Dendritic cell treated with granulocyte-macrophage colony-stimulating factor and Interleukin-4, amounts not matched to agents 40 ng/mL and 50 ng/mL, for 4 days (primary cell): ENCODE results near the gene SLITRK5.
A peak's percentile ranks its signal among the peaks of the same experiment; 100 is the strongest.

Experiments
- H3K27ac Mint-ChIP-seq: one replicate; pipeline ENCODE4 v1.8.0; 2022; ENCODE audit warnings: mild to moderate bottlenecking, mixed read lengths
- H3K27me3 Mint-ChIP-seq: one replicate; pipeline ENCODE4 v1.8.0; 2022; ENCODE audit warnings: mild to moderate bottlenecking, mixed read lengths
- H3K36me3 Mint-ChIP-seq: one replicate; pipeline ENCODE4 v1.8.0; 2022; ENCODE audit warnings: low read depth, mixed read lengths
- H3K4me1 Mint-ChIP-seq: one replicate; pipeline ENCODE4 v1.8.0; 2022; ENCODE audit warnings: low read depth, mixed read lengths
- H3K4me3 Mint-ChIP-seq: one replicate; pipeline ENCODE4 v1.8.0; 2022; ENCODE audit warnings: mild to moderate bottlenecking, moderate library complexity, mixed read lengths
- H3K9me3 Mint-ChIP-seq: one replicate; pipeline ENCODE4 v1.8.0; 2022; ENCODE audit warnings: mixed read lengths
- intact Hi-C: fragments of 100-400 bp; cut with micrococcal nuclease; formaldehyde crosslinking; loops from one replicate; pipeline ENCODE4 v1.15.0; 2022

SLITRK5 gene

GRCh38 chr13:87671031-87671752, at the start of gene SLITRK5:
TSS of gene SLITRK5 (plus strand) at chr13:87671371. CDS start at chr13:87675389, 4,018 bp downstream.
- H3K4me1 Mint-ChIP-seq, result peaks cover 34% of the 10 kb centered on the region
- no peak within 1 kb of the TSS for H3K27ac Mint-ChIP-seq
- H3K9me3 Mint-ChIP-seq, result no peaks in the 10 kb centered on the region
- no peaks in the 10 kb centered on the region for H3K36me3 Mint-ChIP-seq
- intact Hi-C loops, result no loop called here
- H3K27me3 Mint-ChIP-seq, result peaks cover 53% of the 10 kb centered on the region
- H3K4me3 Mint-ChIP-seq, result peak within 1 kb of the TSS; percentile 65

- Mint-ChIP-seq H3K36me3 (no peaks in the 10 kb centered on the region), H3K4me3 (no peak overlapping the region), H3K27ac (no peak overlapping the region), H3K27me3 (no peaks in the 10 kb centered on the region), H3K4me1 (no peaks in the 10 kb centered on the region), H3K9me3 (peaks cover 6% of the 10 kb centered on the region)
- intact Hi-C loops, result no loop called here
Observed at GRCh38 chr13:87622971-87623370, 48.2 kb upstream of the SLITRK5 start.

GRCh38 chr13:87656306-87656705, 14.9 kb upstream of the SLITRK5 start:
- no peak overlapping the region for H3K4me3 Mint-ChIP-seq
- H3K27ac Mint-ChIP-seq, result no peak overlapping the region
- H3K4me1 Mint-ChIP-seq, result no peaks in the 10 kb centered on the region
- no peaks in the 10 kb centered on the region for H3K36me3 Mint-ChIP-seq
- intact Hi-C loops, result no loop called here
- H3K27me3 Mint-ChIP-seq, result no peaks in the 10 kb centered on the region
- H3K9me3 Mint-ChIP-seq, result no peaks in the 10 kb centered on the region

- no peak overlapping the region for H3K27ac Mint-ChIP-seq
- H3K4me1 Mint-ChIP-seq, result no peaks in the 10 kb centered on the region
- intact Hi-C loops, result no loop called here
- no peaks in the 10 kb centered on the region for H3K27me3 Mint-ChIP-seq
- H3K9me3 Mint-ChIP-seq, result no peaks in the 10 kb centered on the region
- no peak overlapping the region for H3K4me3 Mint-ChIP-seq
- H3K36me3 Mint-ChIP-seq, result no peaks in the 10 kb centered on the region
Observed at GRCh38 chr13:87661471-87661870, 9.7 kb upstream of the SLITRK5 start.

GRCh38 chr13:87666831-87667230, 4.3 kb upstream of the SLITRK5 start:
- peaks cover 11% of the 10 kb centered on the region for H3K4me1 Mint-ChIP-seq
- intact Hi-C loops, result no loop called here

GRCh38 chr13:87667686-87668085, 3.5 kb upstream of the SLITRK5 start:
- no peak overlapping the region for H3K4me3 Mint-ChIP-seq
- no peaks in the 10 kb centered on the region for H3K9me3 Mint-ChIP-seq
- H3K36me3 Mint-ChIP-seq, result no peaks in the 10 kb centered on the region
- intact Hi-C loops, result no loop called here
- H3K27ac Mint-ChIP-seq, result no peak overlapping the region
- H3K27me3 Mint-ChIP-seq, result peaks cover 21% of the 10 kb centered on the region
- peaks cover 19% of the 10 kb centered on the region for H3K4me1 Mint-ChIP-seq

More at GRCh38 chr13:87666831-87667230, 4.3 kb upstream of the SLITRK5 start:
- Mint-ChIP-seq H3K9me3 (no peaks in the 10 kb centered on the region), H3K27ac (no peak overlapping the region), H3K36me3 (no peaks in the 10 kb centered on the region), H3K27me3 (peaks cover 14% of the 10 kb centered on the region), H3K4me3 (no peak overlapping the region)

GRCh38 chr13:87669379-87669978, 1.7 kb upstream of the SLITRK5 start:
- no peak overlapping the region for H3K4me3 Mint-ChIP-seq
- H3K27me3 Mint-ChIP-seq, result peaks cover 39% of the 10 kb centered on the region
- intact Hi-C loops, result no loop called here
- no peaks in the 10 kb centered on the region for H3K36me3 Mint-ChIP-seq
- peaks cover 34% of the 10 kb centered on the region for H3K4me1 Mint-ChIP-seq
- H3K9me3 Mint-ChIP-seq, result no peaks in the 10 kb centered on the region
- H3K27ac Mint-ChIP-seq, result no peak overlapping the region

GRCh38 chr13:87671753-87672605, 808 bp downstream of the SLITRK5 start:
- intact Hi-C loops, result no loop called here
- H3K4me1 Mint-ChIP-seq, result peaks cover 37% of the 10 kb centered on the region
- peaks cover 61% of the 10 kb centered on the region for H3K27me3 Mint-ChIP-seq
- H3K4me3 Mint-ChIP-seq, result peak overlapping the region; percentile 69
- H3K9me3 Mint-ChIP-seq, result no peaks in the 10 kb centered on the region
- no peaks in the 10 kb centered on the region for H3K36me3 Mint-ChIP-seq
- no peak overlapping the region for H3K27ac Mint-ChIP-seq

GRCh38 chr13:87674247-87674738, 3.1 kb downstream of the SLITRK5 start:
- peaks cover 78% of the 10 kb centered on the region for H3K27me3 Mint-ChIP-seq

GRCh38 chr13:87675851-87676250, 4.7 kb downstream of the SLITRK5 start:
- intact Hi-C loops, result no loop called here
- peaks cover 75% of the 10 kb centered on the region for H3K27me3 Mint-ChIP-seq
- peaks cover 51% of the 10 kb centered on the region for H3K4me1 Mint-ChIP-seq
- H3K9me3 Mint-ChIP-seq, result no peaks in the 10 kb centered on the region
- no peak overlapping the region for H3K27ac Mint-ChIP-seq
- no peaks in the 10 kb centered on the region for H3K36me3 Mint-ChIP-seq
- no peak overlapping the region for H3K4me3 Mint-ChIP-seq

More at GRCh38 chr13:87674247-87674738, 3.1 kb downstream of the SLITRK5 start:
- Mint-ChIP-seq H3K4me1 (peaks cover 52% of the 10 kb centered on the region), H3K36me3 (no peaks in the 10 kb centered on the region), H3K27ac (no peak overlapping the region), H3K9me3 (no peaks in the 10 kb centered on the region), H3K4me3 (no peak overlapping the region)
- intact Hi-C loops, result no loop called here

GRCh38 chr13:87676254-87677042, 5.3 kb downstream of the SLITRK5 start:
- Mint-ChIP-seq H3K27ac (no peak overlapping the region), H3K4me3 (no peak overlapping the region), H3K4me1 (peaks cover 45% of the 10 kb centered on the region), H3K27me3 (peaks cover 69% of the 10 kb centered on the region), H3K9me3 (no peaks in the 10 kb centered on the region), H3K36me3 (no peaks in the 10 kb centered on the region)
- intact Hi-C loops, result no loop called here

- intact Hi-C loops, result no loop called here
- Mint-ChIP-seq H3K4me3 (peak overlapping the region; percentile 78), H3K4me1 (peaks cover 39% of the 10 kb centered on the region), H3K9me3 (no peaks in the 10 kb centered on the region), H3K27ac (no peak overlapping the region), H3K36me3 (no peaks in the 10 kb centered on the region), H3K27me3 (peaks cover 63% of the 10 kb centered on the region)
Observed at GRCh38 chr13:87677043-87677495, 5.9 kb downstream of the SLITRK5 start.
